ENCODE results near the gene NAA60. TPM values are rescaled to one million over a fixed set of nuclear protein-coding genes. Genes with fewer than 3 reads are reported as not detected.
"Not testable (repeated sequence)": the region's sequence is repeated elsewhere in the genome, so short reads cannot be mapped to it uniquely, and the experiment has no call there.

The NAA60 gene
- polyA plus RNA-seq, 4 donors, result 66.5 to 71.3 (median 67.4) TPM

- no peak for DNase-seq (ENCODE audit: low read depth in 4 of 4, low spot score in 2 of 4)
These were observed 38.5 kb downstream of the NAA60 start for GRCh38 chr16:3481696-3482658.

- DNase-seq (ENCODE audit: low read depth in 4 of 4, low spot score in 2 of 4), result no peak
These were observed 39.3 kb downstream of the NAA60 start for GRCh38 chr16:3482659-3483241.

- DNase-seq (ENCODE audit: low read depth in 4 of 4, low spot score in 2 of 4), result no peak
These were observed 41.0 kb downstream of the NAA60 start for GRCh38 chr16:3484318-3485096.

- no peak for DNase-seq (ENCODE audit: low read depth in 4 of 4, low spot score in 2 of 4)
These were observed 41.7 kb downstream of the NAA60 start for GRCh38 chr16:3485097-3485745.

- DNase-seq (ENCODE audit: low read depth in 4 of 4, low spot score in 2 of 4), result no peak
These were observed 42.5 kb downstream of the NAA60 start for GRCh38 chr16:3485821-3486505.

- no peak for DNase-seq (ENCODE audit: low read depth in 4 of 4, low spot score in 2 of 4)
These were observed 43.2 kb downstream of the NAA60 start for GRCh38 chr16:3486506-3487215.

- no peak for DNase-seq (ENCODE audit: low read depth in 4 of 4, low spot score in 2 of 4)
These were observed 44.3 kb downstream of the NAA60 start for GRCh38 chr16:3487521-3488410.

GRCh38 chr16:3488801-3489200 lies 45.3 kb downstream of the NAA60 start:
- DNase-seq (ENCODE audit: low read depth in 4 of 4, low spot score in 2 of 4), result no peak

- DNase-seq (ENCODE audit: low read depth in 4 of 4, low spot score in 2 of 4), result no peak
These were observed 47.6 kb downstream of the NAA60 start for GRCh38 chr16:3490911-3491629.

GRCh38 chr16:3492356-3492755 lies 48.9 kb downstream of the NAA60 start:
- DNase-seq (ENCODE audit: low read depth in 4 of 4, low spot score in 2 of 4), result no peak

- no peak for DNase-seq (ENCODE audit: low read depth in 4 of 4, low spot score in 2 of 4)
These were observed 51.0 kb downstream of the NAA60 start for GRCh38 chr16:3494386-3494973.

- no peak for DNase-seq (ENCODE audit: low read depth in 4 of 4, low spot score in 2 of 4)
These were observed 51.7 kb downstream of the NAA60 start, which contains the start of gene C16orf90 for GRCh38 chr16:3495176-3495575. Gene C16orf90, minus strand, starts transcription at chr16:3495489. Its CDS starts 68 bp downstream, at chr16:3495421.

- no peak for DNase-seq (ENCODE audit: low read depth in 4 of 4, low spot score in 2 of 4)
These were observed 52.9 kb downstream of the NAA60 start for GRCh38 chr16:3496386-3496785.

- no peak for DNase-seq (ENCODE audit: low read depth in 4 of 4, low spot score in 2 of 4)
These were observed 54.3 kb downstream of the NAA60 start for GRCh38 chr16:3497771-3498170.

GRCh38 chr16:3498988-3499387 lies 55.5 kb downstream of the NAA60 start:
- no peak for DNase-seq (ENCODE audit: low read depth in 4 of 4, low spot score in 2 of 4)

- DNase-seq (ENCODE audit: low read depth in 4 of 4, low spot score in 2 of 4), result not testable (repeated sequence)
These were observed 57.9 kb downstream of the NAA60 start for GRCh38 chr16:3501412-3501761.

GRCh38 chr16:3501783-3502400 lies 58.4 kb downstream of the NAA60 start:
- no peak for DNase-seq (ENCODE audit: low read depth in 4 of 4, low spot score in 2 of 4)

Data from left renal cortex interstitium (tissue), 4 donors.